ENCODE data around the gene RGS16.
"Not testable (repeated sequence)": the region's sequence is repeated elsewhere in the genome, so short reads cannot be mapped to it uniquely, and the experiment has no call there.

The RGS16 gene

DNA sequence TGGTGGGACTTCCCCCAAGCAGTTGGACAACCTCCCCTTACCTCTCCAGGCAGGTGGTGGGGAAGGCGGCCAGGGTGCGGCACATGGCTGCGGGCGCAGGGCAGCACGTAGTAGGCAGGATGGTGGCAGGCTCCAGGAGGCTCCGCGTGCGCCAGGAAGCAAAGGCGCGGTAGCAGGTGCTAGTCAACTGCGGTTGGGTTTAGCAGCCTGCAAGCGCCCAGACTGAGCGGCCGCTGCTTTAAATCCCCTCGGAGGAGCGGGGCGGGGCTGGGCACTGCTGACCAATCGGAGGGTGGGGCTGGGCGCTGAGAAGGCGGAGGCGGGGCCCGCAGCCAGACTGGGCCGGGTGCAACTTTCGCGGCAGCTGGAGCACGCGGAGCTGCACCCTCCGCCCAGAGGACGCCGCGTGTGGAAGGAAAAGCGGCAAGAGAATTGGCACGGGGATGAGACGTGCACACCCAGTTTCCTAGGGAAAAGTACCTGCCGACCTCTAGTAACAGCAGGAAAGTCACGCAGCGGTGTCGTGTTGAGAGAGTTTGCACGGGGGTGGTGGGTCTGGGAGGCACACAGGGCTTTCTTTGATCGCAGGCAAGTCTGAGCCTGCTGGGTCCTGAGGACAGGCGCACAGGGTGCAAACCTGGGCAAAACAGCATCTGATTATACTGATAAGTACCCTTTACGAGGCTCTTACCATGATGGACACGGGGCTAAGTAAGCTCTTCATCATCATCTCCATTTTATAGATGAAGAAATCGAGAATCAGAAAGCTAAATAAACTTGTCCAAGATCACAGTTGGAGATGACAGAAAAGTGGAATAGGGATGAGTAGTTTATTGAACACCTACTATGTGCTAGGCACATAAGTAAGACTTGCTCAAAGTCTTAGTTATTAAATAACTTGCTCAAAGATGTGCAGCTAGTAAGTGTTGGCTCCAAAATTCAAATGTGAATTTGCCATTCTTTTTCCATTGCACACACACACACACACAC lies at the start of gene RGS16:
Gene RGS16 (minus strand): TSS at position 215 of the 990 bp plus-strand sequence. CDS start 130 bp downstream, at position 85.
- peak; percentile 99 for DNase-seq

DNA sequence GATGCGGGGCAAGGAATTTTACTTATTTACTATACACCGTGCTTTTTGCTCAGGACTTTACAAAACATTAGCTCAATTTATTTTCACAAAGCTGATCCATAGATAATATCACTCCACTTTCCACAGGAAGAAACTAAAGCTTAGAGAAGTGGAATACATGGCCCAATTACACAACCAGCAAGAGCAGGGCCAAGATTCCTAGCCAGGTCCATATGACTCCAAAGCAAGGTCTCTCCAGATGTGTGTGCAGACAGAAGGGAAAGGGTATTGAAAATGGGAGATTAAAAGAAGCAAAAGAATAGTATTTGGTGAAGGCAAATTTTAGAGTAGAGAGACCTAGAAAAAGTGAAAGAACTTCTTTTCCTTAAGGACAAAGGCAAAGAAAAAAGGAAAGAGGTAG lies 49.8 kb upstream of the RGS16 start:
- DNase-seq: no peak

DNA sequence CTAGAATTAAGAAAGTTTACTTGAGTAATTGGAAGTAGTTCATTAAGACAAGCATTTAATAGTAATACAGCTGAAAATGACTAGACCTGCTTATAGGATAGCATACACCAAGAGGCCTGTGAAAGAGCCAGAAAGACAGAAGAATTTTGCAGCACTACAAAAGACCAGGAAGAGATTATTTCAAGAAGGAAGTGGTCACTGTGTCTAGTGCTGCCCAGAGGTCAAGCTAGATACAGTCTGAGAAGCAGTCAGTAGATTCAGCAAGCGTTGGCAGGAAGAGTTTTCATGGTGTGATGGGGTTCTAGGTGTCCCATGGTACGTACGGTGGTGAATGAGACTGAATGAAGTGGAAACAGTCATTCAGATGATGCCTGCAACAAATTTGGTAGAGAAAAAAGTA lies 48.7 kb upstream of the RGS16 start:
- DNase-seq: no peak

DNA sequence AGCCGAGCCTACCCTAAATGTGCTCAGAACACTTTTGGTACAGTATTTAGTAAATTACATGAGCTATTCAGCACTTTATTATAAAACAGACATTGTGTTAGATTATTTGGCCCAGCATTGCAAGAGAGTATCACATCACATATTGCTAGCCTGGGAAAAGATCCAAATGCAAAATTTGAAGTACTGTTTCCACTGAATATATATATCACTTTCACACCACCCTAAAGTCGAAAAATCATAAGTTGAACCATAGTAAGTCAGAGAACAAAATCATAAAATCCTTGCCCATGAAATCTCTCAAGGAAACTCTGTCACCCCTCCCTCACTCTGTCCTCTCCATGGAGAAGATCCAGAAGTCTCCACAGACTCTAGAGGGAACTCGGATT lies 47.1 kb upstream of the RGS16 start:
- DNase-seq: no peak

DNA sequence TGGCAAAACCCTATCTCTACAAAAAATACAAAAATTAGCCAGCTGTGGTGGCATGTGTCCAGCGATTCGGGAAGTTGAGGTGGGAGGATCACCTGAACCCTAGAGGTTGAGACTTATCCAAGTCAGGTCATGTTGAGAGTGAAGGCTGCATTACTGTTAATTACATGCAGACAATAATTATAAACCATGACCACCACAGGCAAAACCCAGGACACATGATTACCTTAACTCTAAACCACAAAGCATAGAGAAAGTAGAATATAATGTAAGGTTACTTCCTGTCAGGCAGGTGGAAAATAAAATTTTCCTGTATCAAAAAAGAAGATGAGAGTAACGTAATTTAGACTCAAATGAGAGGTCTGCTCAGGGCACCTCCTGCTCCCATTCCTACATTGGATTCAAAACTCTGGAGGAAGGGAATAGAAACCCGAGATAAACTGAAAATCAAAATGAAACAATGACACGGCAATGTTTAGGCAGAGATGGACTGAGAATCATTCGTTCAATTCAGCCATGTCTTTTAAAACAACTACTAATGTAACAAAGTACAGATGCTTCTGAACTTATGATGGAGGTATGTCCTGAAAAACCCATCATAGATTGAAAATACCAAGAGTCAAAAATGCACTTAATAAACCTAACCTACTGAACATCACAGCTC lies 46.6 kb upstream of the RGS16 start:
- no peak for DNase-seq

DNA sequence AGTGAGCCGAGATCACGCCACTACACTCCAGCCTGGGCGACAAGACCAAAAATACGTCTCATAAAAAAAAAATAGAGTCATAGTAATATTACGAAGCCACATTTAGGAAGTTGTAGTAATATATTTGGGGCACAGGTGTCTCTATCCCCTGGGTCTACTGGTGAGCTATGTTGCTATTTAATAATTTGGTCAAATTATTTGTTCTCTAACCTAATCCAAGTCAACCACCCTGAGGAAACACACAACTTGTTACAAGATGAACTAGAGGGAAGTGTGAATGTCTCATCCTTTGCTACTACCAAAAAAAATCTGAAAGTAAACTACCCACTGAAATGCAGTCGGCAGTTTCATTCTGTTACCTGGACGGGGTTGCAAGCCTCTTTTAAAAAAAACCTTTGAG lies 44.9 kb upstream of the RGS16 start:
- no peak for DNase-seq

GRCh38 chr1:182646739-182647138 lies 42.5 kb upstream of the RGS16 start:
- DNase-seq: no peak

GRCh38 chr1:182644886-182645285 lies 40.7 kb upstream of the RGS16 start:
- no peak for DNase-seq

DNA sequence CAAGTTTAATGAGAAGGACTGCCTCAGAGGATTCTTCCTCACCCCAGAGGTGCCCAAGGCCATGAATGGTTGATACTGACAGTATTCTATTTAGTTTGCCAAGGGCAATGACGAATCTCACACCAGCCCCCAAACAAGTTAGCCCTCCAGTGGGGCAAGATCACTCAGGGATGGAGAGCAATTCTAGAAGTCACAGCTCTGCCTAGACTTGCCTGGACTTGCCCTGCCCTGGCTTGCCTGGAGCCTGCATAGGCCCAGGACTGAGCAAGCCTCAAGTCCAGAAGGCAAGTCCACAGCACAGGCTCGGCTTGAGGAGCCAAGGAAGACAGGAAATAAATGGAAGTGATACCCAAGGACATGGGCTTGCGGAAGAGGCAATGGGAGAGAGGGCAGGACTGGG lies 39.5 kb upstream of the RGS16 start:
- peak; percentile 84 for DNase-seq

- no peak for DNase-seq
Measured at GRCh38 chr1:182642461-182642860, 38.3 kb upstream of the RGS16 start.

DNA sequence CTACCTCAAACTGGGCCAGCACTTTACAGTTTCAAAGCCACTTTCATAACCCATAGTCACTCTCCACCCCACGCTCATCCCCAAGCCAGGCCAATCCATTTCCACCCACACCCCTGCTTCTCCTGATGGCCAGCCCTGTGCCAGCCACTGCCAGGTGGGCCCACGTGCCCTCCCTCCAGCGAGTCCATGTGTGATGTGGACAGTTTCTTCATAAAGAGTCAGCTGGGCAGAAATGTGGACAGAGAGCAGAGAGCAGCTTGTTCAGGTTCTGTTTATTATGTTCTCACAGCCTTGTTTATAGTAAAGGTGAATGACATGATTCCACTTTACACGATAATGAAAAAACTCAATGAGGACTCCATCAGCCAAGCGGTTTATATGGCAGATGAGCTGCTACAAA lies 37.4 kb upstream of the RGS16 start:
- DNase-seq: no peak

DNA sequence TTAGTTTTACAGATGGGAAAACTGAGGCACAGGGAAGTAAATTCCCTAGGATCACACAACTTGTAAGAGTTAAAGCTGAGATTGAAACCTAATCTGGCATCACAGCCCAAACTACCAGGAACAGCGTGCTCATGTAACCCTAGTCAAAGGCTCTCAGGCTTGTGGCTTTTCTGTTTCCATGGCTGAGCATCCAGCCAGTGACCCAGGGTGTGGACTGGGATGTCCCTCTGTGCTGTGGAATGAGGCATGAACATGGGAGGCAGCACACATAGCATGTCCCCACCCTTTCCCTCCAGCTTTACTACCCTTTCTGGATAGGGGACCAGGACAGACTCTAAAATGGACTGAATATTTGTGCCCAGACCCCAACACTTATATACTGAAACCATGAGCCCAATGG lies 35.1 kb upstream of the RGS16 start:
- DNase-seq: no peak

DNA sequence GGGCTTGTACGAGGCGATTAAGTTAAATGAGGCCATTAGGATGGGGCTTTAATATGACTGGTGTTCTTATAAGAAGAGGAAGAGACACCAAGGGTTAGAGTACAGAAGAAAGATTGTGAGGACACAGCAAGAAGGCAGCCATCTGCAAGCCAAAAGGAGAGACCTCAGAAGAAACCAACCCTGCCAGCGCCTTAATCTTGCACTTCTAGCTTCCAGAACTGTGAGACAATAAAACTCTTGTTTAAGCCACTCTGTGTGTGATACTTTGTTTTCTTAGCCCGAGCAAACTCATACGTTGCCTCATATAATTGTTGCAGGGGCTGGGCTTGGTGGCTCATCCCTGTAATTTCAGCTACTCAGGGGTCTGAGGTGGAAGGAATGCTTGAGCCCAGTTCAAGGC lies 33.6 kb upstream of the RGS16 start:
- DNase-seq: no peak

DNA sequence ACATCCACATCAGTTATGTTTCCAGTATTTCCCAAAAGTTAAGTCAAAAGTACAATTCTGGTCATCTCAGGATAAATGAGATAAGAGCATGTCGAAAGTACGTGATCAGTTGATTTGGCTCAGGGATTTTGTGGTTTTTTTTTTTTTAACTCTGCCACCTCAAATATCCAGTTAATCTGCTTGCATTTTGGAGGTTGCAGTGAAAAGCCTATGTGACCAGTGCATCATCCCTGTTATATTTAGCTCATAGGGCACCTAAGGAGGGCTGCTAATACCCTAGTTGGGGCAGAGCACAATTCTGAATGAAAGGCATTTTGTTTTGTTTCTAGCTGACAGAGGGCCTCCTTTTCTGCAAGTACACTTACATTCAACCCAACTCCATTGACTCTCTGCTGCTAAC lies 31.7 kb upstream of the RGS16 start:
- no peak for DNase-seq

- DNase-seq: peak; percentile 77
Measured at GRCh38 chr1:182634306-182635072, 30.3 kb upstream of the RGS16 start.

DNA sequence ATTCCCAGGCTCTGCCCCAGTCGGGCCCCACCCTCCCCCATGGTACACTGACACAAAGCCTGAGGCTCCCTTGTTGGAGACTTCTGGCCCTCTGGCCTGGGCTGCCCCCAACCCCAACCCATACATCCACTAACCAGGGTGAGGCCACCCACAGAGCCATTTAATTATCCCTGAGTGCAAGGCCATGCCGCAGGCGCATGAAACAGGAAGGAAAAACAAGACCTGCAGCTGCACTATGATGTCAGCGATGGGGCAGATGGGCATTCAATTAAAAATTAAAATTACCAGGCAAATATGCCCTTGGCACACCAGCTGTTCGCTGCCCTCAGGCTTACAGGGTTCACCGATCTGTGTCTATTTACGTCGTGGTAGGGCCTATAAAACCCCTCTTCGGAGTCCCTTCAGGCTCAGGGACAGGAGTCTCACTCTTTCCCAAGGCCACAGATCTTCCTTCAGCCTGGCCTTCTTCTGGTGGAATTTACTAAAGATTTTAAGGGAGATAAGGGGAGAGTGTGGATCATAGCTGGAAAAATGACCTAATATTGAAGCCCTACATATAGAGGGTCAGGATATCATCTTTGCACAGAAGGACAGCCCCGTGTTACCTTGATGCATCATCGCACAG lies 29.6 kb upstream of the RGS16 start:
- DNase-seq: peak; percentile 96

GRCh38 chr1:182633031-182633430 lies 28.8 kb upstream of the RGS16 start:
- no peak for DNase-seq

- DNase-seq: not testable (repeated sequence)
Measured at GRCh38 chr1:182632441-182632857, 28.3 kb upstream of the RGS16 start.

GRCh38 chr1:182631954-182632353 lies 27.8 kb upstream of the RGS16 start:
- DNase-seq: no peak

- DNase-seq: no peak
Measured at GRCh38 chr1:182631053-182631677, 27.0 kb upstream of the RGS16 start.

DNA sequence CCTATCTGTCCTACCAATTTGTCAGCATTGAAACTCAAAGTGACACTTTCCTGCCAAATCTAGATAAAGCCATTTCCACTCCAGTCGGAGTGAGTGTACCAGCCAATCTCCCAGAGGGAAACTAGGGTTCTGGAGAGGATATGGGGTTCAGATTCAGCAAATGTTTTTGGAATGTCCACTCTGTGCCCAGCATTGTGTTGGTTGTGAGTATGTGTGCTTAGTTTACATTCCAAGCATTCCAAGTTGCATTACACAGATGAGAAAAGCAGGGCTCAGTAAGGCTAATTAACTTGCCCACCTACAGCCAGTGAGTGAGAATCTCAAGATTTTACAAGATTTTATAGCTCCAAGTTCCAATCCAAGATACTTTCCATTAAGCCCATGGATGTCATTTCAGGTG lies 26.4 kb upstream of the RGS16 start:
- no peak for DNase-seq

- DNase-seq: peak; percentile 58
Measured at GRCh38 chr1:182629499-182630096, 25.4 kb upstream of the RGS16 start.
